HG02763 (cell line): ENCODE data around the gene DEFB126.
"Not testable (repeated sequence)": the region's sequence is repeated elsewhere in the genome, so short reads cannot be mapped to it uniquely, and the experiment has no call there.

Experiments
- ATAC-seq: cut with Tn5 transposase; IDR thresholded peaks from one replicate; pipeline ENCODE4 v1.9.1; 2021; ENCODE audit warnings: mild to moderate bottlenecking, moderate library complexity; ENCODE audit not compliant: unreplicated experiment

Gene DEFB126

GRCh38 chr20:142290-142689 is at the start of gene DEFB126:
TSS of gene DEFB126 (plus strand) at chr20:142590. CDS start at chr20:142629, 39 bp downstream.
- no peak for ATAC-seq

- ATAC-seq, result no peak
These were observed 48.7 kb upstream of the DEFB126 start for GRCh38 chr20:93641-94040.

GRCh38 chr20:95215-95614 is 47.2 kb upstream of the DEFB126 start:
- ATAC-seq, result no peak

GRCh38 chr20:97691-98090 is 44.7 kb upstream of the DEFB126 start:
- not testable (repeated sequence) for ATAC-seq

- no peak for ATAC-seq
These were observed 40.4 kb upstream of the DEFB126 start for GRCh38 chr20:101975-102374.

GRCh38 chr20:103456-103855 is 38.9 kb upstream of the DEFB126 start:
- ATAC-seq, result no peak

GRCh38 chr20:112396-112795 is 30.0 kb upstream of the DEFB126 start:
- no peak for ATAC-seq

GRCh38 chr20:117518-117917 is 24.9 kb upstream of the DEFB126 start:
- no peak for ATAC-seq

GRCh38 chr20:129786-130323 is 12.5 kb upstream of the DEFB126 start:
- not testable (repeated sequence) for ATAC-seq

GRCh38 chr20:137668-138490 is 4.5 kb upstream of the DEFB126 start:
- ATAC-seq, result no peak

GRCh38 chr20:145877-146276 is 3.5 kb downstream of the DEFB126 start:
- ATAC-seq, result no peak

- no peak for ATAC-seq
These were observed 9.7 kb downstream of the DEFB126 start for GRCh38 chr20:152131-152530.

GRCh38 chr20:157154-157553 is 14.8 kb downstream of the DEFB126 start, which contains the start of gene DEFB127:
TSS of gene DEFB127 (plus strand) at chr20:157454. CDS start at chr20:157545, 91 bp downstream.
- no peak for ATAC-seq

GRCh38 chr20:164618-165017 is 22.2 kb downstream of the DEFB126 start:
- ATAC-seq, result no peak

- no peak for ATAC-seq
These were observed 26.5 kb downstream of the DEFB126 start for GRCh38 chr20:168876-169275.

GRCh38 chr20:184288-184687 is 41.9 kb downstream of the DEFB126 start:
- ATAC-seq, result no peak

GRCh38 chr20:187733-188132 is 45.3 kb downstream of the DEFB126 start:
- no peak for ATAC-seq

- no peak for ATAC-seq
These were observed 47.2 kb downstream of the DEFB126 start, which contains the start of gene DEFB128 for GRCh38 chr20:189611-190010. TSS of gene DEFB128 (minus strand) at chr20:189711. CDS start at chr20:189623, 88 bp downstream.
